ENCODE measurements around the gene DGKK. TPM values are rescaled to one million over a fixed set of nuclear protein-coding genes. Genes with fewer than 3 reads are reported as not detected.

The DGKK gene
- polyA plus RNA-seq, 1 experiment, result not detected

DNA sequence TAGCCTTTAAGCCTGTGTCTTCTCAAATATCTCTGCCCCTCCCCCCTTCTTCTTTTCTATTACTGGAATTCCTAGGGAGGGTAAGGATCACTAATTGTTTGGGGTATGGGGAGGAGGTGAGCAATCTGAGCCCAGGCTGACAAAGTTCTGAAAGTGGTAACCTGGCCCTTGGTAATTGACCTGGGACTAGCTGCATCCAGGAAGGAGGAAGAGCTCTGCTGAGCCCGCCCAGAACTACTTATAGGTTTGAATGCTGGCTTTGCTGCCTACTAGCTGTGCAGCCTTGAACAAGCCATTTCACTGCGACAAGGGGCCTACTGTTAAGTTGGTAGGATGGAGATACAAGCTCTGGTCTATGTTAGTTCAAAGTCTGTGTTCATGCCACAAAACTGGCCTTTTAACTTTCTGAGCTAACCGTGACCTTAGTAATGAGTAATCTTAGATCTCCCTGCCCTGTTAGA, 37.8 kb downstream of the DGKK start:
- Histone ChIP-seq H3K36me3 (ENCODE audit: control insufficient read depth, insufficient read depth, low read length) (no peaks in the 10 kb centered on the region), H3K4me3 (ENCODE audit: low read depth, low read length) (no peak overlapping the region), H3K27me3 (ENCODE audit: control insufficient read depth, insufficient read depth, low read length) (no peaks in the 10 kb centered on the region)
- no peak for DNase-seq (ENCODE audit: low read depth)
- CTCF ChIA-PET, result no interaction called here
- TF ChIP-seq, protein P1, sequence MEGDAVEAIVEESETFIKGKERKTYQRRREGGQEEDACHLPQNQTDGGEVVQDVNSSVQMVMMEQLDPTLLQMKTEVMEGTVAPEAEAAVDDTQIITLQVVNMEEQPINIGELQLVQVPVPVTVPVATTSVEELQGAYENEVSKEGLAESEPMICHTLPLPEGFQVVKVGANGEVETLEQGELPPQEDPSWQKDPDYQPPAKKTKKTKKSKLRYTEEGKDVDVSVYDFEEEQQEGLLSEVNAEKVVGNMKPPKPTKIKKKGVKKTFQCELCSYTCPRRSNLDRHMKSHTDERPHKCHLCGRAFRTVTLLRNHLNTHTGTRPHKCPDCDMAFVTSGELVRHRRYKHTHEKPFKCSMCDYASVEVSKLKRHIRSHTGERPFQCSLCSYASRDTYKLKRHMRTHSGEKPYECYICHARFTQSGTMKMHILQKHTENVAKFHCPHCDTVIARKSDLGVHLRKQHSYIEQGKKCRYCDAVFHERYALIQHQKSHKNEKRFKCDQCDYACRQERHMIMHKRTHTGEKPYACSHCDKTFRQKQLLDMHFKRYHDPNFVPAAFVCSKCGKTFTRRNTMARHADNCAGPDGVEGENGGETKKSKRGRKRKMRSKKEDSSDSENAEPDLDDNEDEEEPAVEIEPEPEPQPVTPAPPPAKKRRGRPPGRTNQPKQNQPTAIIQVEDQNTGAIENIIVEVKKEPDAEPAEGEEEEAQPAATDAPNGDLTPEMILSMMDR (IDR thresholded peaks at IDR 0.05; ENCODE audit: insufficient read depth, low read depth, low read length), result no peak
- POLR2A ChIA-PET, result no interaction called here

DNA sequence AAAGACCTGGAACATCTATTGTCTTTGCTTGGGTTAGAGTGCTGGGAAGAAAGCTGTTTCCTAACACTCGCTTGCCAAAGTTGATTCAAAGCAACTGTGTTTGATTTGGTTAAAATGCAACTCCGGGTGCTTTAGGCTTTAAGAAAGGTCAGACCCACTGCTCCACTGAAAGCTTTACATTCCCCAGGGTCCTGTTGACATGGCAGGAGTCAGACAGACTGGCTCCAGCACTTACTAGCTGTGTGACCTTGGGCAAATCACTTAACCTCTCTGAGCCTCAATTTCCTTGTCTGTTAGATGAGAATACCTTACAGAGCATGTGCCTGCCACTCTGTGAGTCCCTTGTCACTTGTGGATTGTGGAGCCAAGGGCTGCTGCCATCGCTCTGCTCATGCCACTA, 39.0 kb downstream of the DGKK start:
- CTCF ChIA-PET, result no interaction called here
- Histone ChIP-seq H3K4me3 (ENCODE audit: low read depth, low read length) (no peak overlapping the region), H3K27me3 (ENCODE audit: control insufficient read depth, insufficient read depth, low read length) (no peaks in the 10 kb centered on the region), H3K36me3 (ENCODE audit: control insufficient read depth, insufficient read depth, low read length) (no peaks in the 10 kb centered on the region)
- TF ChIP-seq, protein P1 (IDR thresholded peaks at IDR 0.05; ENCODE audit: insufficient read depth, low read depth, low read length), result no peak
- no peak for DNase-seq (ENCODE audit: low read depth)
- POLR2A ChIA-PET, result no interaction called here

DNA sequence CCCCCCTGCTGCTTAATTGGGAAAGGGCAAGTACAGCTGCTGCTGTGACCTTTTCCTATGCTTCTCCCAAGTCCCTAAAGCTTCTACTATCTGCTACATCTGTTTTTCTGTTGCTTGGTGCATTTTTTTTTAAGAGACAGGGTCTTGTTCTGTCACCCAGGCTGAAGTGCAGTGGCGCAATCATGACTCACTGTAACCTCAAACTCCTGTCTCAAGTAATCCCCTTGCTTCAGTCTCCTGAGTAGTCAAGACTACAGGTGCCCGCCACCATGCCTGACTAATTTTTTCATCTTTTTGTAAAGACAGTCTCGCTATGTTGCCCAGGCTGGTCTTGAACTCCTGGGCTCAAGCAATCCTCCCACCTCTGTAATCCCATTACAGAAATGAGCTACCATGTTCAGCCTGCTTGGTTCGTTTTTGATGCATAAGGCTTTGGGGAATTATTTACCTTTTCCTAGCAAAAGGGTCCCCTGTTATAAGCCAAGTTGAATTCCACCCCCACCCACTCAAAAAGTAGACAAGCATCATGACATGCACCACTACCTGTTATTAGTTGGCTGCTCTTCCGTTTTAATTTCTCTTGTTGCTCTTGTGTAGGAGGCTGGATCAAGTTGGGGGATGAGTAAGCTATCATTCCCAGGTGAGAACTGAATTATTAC, 39.6 kb downstream of the DGKK start:
- H3K36me3 ChIP-seq (ENCODE audit: control insufficient read depth, insufficient read depth, low read length), result no peaks in the 10 kb centered on the region
- ChIA-PET POLR2A (no interaction called here), CTCF (no interaction called here)
- DNase-seq (ENCODE audit: low read depth), result no peak
- no peaks in the 10 kb centered on the region for H3K27me3 ChIP-seq (ENCODE audit: control insufficient read depth, insufficient read depth, low read length)
- no peak overlapping the region for H3K4me3 ChIP-seq (ENCODE audit: low read depth, low read length)
- TF ChIP-seq, protein P1 (IDR thresholded peaks at IDR 0.05; ENCODE audit: insufficient read depth, low read depth, low read length), result no peak

DNA sequence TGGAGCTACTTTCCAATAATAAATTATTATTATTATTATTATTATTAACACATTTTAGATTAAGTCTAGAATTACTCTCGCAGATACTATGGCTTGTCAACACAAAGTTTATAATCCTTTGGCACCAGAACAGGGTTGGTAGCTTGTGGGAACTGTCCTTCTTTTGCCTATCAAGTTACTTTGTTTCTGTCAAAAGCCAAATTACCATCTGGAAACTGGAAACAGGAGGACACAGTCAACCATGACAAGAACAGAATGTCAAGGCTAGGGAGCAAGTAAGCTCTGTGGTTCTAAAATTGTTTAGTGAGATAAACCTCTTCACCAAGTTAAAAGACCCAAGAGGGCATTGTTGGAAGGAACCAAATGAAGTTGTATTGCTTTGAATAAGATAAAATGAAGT, 42.5 kb downstream of the DGKK start:
- Histone ChIP-seq H3K4me3 (ENCODE audit: low read depth, low read length) (no peak overlapping the region), H3K27me3 (ENCODE audit: control insufficient read depth, insufficient read depth, low read length) (no peaks in the 10 kb centered on the region), H3K36me3 (ENCODE audit: control insufficient read depth, insufficient read depth, low read length) (no peaks in the 10 kb centered on the region)
- ChIA-PET CTCF (no interaction called here), POLR2A (no interaction called here)
- TF ChIP-seq, protein P1 (IDR thresholded peaks at IDR 0.05; ENCODE audit: insufficient read depth, low read depth, low read length), result no peak
- no peak for DNase-seq (ENCODE audit: low read depth)

DNA sequence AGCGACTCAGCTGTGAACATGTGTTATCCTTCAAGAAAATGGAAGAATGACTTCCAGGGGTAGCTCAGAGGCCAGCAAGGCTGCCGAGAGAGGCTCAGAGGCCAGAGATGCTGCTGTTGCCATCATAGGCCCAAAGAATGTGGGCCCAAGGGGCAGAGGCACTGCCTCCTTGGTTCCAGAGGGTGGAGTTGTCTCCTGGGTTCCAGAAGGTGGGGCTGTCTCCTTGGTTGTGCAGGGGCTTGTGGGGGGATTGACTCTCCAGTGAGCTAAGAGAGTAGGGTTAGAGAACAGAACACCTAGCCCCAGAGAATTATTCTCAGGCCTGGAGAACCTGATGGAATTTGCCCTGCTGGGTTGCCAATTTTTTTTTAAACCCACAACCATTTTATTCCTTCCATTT, 62.6 kb downstream of the DGKK start:
- H3K4me3 ChIP-seq (ENCODE audit: low read depth, low read length), result no peak overlapping the region
- DNase-seq (ENCODE audit: low read depth), result no peak
- CTCF ChIA-PET, result no interaction called here
- TF ChIP-seq, protein P1 (IDR thresholded peaks at IDR 0.05; ENCODE audit: insufficient read depth, low read depth, low read length), result no peak
- POLR2A ChIA-PET, result no interaction called here
- no peaks in the 10 kb centered on the region for H3K27me3 ChIP-seq (ENCODE audit: control insufficient read depth, insufficient read depth, low read length)
- no peaks in the 10 kb centered on the region for H3K36me3 ChIP-seq (ENCODE audit: control insufficient read depth, insufficient read depth, low read length)
